HepG2 (cell line): ENCODE measurements around the gene FXYD1. TPM values are rescaled to one million over a fixed set of nuclear protein-coding genes. Genes with fewer than 3 reads are reported as not detected.

Experiments
- ATAC-seq: fragments of 200-7000 bp; cut with Tn5 transposase; 3 replicates; pipeline ENCODE4 v1.9.1; 2020; ENCODE audit warnings: mild to moderate bottlenecking, moderate library complexity
- BruUV-seq: library from RNA; stranded (reverse); fragments of 400-500 nt; replicated peaks from 2 replicates; lab custom pipeline; 2021; lab: Mats Ljungman, UMichigan
- CTCF ChIA-PET: fragments of 300-600 bp; formaldehyde crosslinking; extraction: SDS; loops from one replicate; lab custom pipeline; 2021; ENCODE audit warnings: low total read pairs, inconsistent platforms, low intra/inter-chr PET ratio; lab: Yijun Ruan, JAX
- POLR2A ChIA-PET: fragments of 350-600 bp; sonication (Branson Sonifier 250); formaldehyde crosslinking; loops from one replicate; lab custom pipeline; 2020; ENCODE audit warnings: antibody characterized with exemption, inconsistent platforms; lab: Yijun Ruan, JAX
- DNase-seq: peaks from one replicate; pipeline ENCODE4 v3.0.0-alpha.2; 2015; ENCODE audit warnings: low spot score
- FAIRE-seq: peaks from 3 replicates; lab custom pipeline; 2011; peaks lifted over from hg19 to GRCh38; lab: Jason Lieb, UNC
- H2AFZ ChIP-seq: one replicate; pipeline ENCODE4 v1.6.1; 2011; ENCODE audit warnings: low read length, inconsistent platforms
- H3K27ac ChIP-seq: fragments of 300-600 bp; 3 replicates; pipeline ENCODE4 v1.8.0; 2011; ENCODE audit warnings: mixed run types, mild to moderate bottlenecking, mixed read lengths, low read length, inconsistent platforms; ENCODE audit not compliant: insufficient read depth; ENCODE audit errors: extremely low read length
- H3K27me3 ChIP-seq, 2 experiments: fragments of 200-600 bp in 1 of 2; 2 replicates in 1 of 2; 3 replicates in 1 of 2; pipeline versions ENCODE4 v1.6.0 to v1.8.0; 2011; ENCODE audit warnings: low read length in 2 of 2, mild to moderate bottlenecking in 2 of 2, moderate library complexity in 2 of 2, inconsistent platforms in 1 of 2; ENCODE audit not compliant: insufficient read depth in 2 of 2, control insufficient read depth in 1 of 2
- H3K36me3 ChIP-seq, 2 experiments: fragments of 200-600 bp in 1 of 2; replicated peaks in 1 of 2; 2 replicates in 1 of 2; 3 replicates in 1 of 2; pipeline versions ENCODE4 v1.5.1 to v1.8.0; 2011; ENCODE audit warnings: low read length in 2 of 2, inconsistent platforms in 1 of 2; ENCODE audit not compliant: insufficient read depth in 2 of 2, control insufficient read depth in 1 of 2
- H3K4me1 ChIP-seq: 2 replicates; pipeline ENCODE4 v1.5.1; 2012; ENCODE audit warnings: low read length, inconsistent platforms; ENCODE audit not compliant: insufficient read depth
- H3K4me2 ChIP-seq: 2 replicates; pipeline ENCODE4 v1.6.0; 2011; ENCODE audit warnings: low read depth, low read length, inconsistent platforms
- H3K4me3 ChIP-seq, 3 experiments: fragments of 200-600 bp in 1 of 3; sonication (generic), shearing (Covaris generic) in 1 of 3; replicated peaks in 1 of 3; 2 replicates each; pipeline ENCODE4 v1.5.1; 2011 to 2016; ENCODE audit warnings: low read length in 3 of 3, inconsistent platforms in 2 of 3, low read depth in 2 of 3, mild to moderate bottlenecking in 2 of 3, control low read depth in 1 of 3, mixed read lengths in 1 of 3; ENCODE audit not compliant: insufficient read depth in 1 of 3
- H3K79me2 ChIP-seq: one replicate; pipeline ENCODE4 v1.6.1; 2011; ENCODE audit warnings: low read length, inconsistent platforms; ENCODE audit not compliant: insufficient read depth
- H3K9ac ChIP-seq: 2 replicates; pipeline ENCODE4 v1.6.0; 2011; ENCODE audit warnings: mild to moderate bottlenecking, low read depth, low read length, inconsistent platforms; ENCODE audit not compliant: insufficient read depth
- H3K9me3 ChIP-seq: 2 replicates; pipeline ENCODE4 v1.5.1; 2012; ENCODE audit warnings: mild to moderate bottlenecking, low read length
- H4K20me1 ChIP-seq: 2 replicates; pipeline ENCODE4 v1.6.0; 2011; ENCODE audit warnings: inconsistent platforms, mild to moderate bottlenecking, low read length, moderate library complexity; ENCODE audit not compliant: insufficient read depth
- AHR ChIP-seq: IDR thresholded peaks from 2 replicates; pipeline ENCODE4 v1.6.1; 2018; ENCODE audit warnings: missing genetic modification reagents, missing compliant biosample characterization
- ZBTB33 ChIP-seq: sonication (generic); formaldehyde crosslinking; IDR thresholded peaks from 2 replicates; pipeline ENCODE4 v1.4.0; 2020; ENCODE audit warnings: missing genetic modification reagents
- ZMYM3 ChIP-seq: sonication (generic); formaldehyde crosslinking; IDR thresholded peaks from 2 replicates; pipeline ENCODE4 v1.5.1; 2020; ENCODE audit warnings: mild to moderate bottlenecking, missing genetic modification reagents
- ZNF329 ChIP-seq: sonication (generic); formaldehyde crosslinking; IDR thresholded peaks from 2 replicates; pipeline ENCODE4 v1.9.0; 2021; ENCODE audit warnings: low read depth, mild to moderate bottlenecking, missing genetic modification reagents
- ZNF44 ChIP-seq: sonication (generic); formaldehyde crosslinking; IDR thresholded peaks from 2 replicates; pipeline ENCODE4 v1.5.1; 2020; ENCODE audit warnings: mild to moderate bottlenecking, missing genetic modification reagents
- ZNF629 ChIP-seq: sonication (generic); formaldehyde crosslinking; conservative IDR thresholded peaks from 2 replicates; pipeline ENCODE4 v1.5.0; 2020; ENCODE audit warnings: missing genetic modification reagents
- WGBS: methylation state at CpG from one replicate; pipeline ENCODE4 v1.1.6; 2017; ENCODE audit warnings: low lambda C conversion rate; 5-methylcytosine and 5-hydroxymethylcytosine counted together
- in situ Hi-C: cut with HindIII; loops from 2 replicates; pipeline ENCODE4 v1.10.0; 2017; ENCODE audit warnings: low pct_unique_long_range_greater_than_20kb; ENCODE audit not compliant: extremely low pct_ligation_motif_present
- intact Hi-C: fragments of 100-400 bp; cut with micrococcal nuclease; formaldehyde crosslinking; loops from one replicate; pipeline ENCODE4 v1.10.0; 2022; ENCODE audit not compliant: unreplicated experiment
- polyA plus RNA-seq, 8 experiments: library from polyadenylated mRNA; depleted of rRNA in 3 of 8; stranded (reverse) in 7 of 8; unstranded in 1 of 8; fragments of >200 nt; fragmentation: Illumina TruSeq in 4 of 8; extraction: Trizol in 4 of 8; gene quantifications; 2 replicates each; pipeline versions ENCODE4 v1.2.1 to v1.2.3, GENCODE V29; 2011 to 2016; ENCODE audit warnings: low read depth in 4 of 8, missing spikeins in 1 of 8, mixed read lengths in 1 of 8; ENCODE audit not compliant: insufficient read depth in 1 of 8
- total RNA-seq, 5 experiments: library from RNA; depleted of rRNA; stranded (reverse); fragments of >200 nt; fragmentation: Illumina TruSeq; extraction: Trizol; gene quantifications; 2 replicates each; pipeline ENCODE4 v1.2.3, GENCODE V29; 2016; ENCODE audit warnings: low read depth in 1 of 5

The FXYD1 gene
- total and polyA plus RNA-seq, 2 of the 13 experiments (the other 11 are each of a cell fraction or from before 2014, with no cell fraction given) = 31.2 TPM; not detected in 1

- FAIRE-seq (no peak), DNase-seq (no peak), ATAC-seq (no peak)
- in situ Hi-C loops = no loop called here
- no peak overlapping the region for H3K9ac ChIP-seq
- no TSS peak for BruUV-seq
- CTCF ChIA-PET = no interaction called here
- POLR2A ChIA-PET = no interaction called here
- no peaks in the 10 kb centered on the region for H3K79me2 ChIP-seq
- H3K36me3 ChIP-seq = no peaks in the 10 kb centered on the region
- H3K9me3 ChIP-seq = no peaks in the 10 kb centered on the region
- intact Hi-C loops = no loop called here
- H2AFZ ChIP-seq = no peak overlapping the region
- H3K4me2 ChIP-seq = no peak overlapping the region
- TF ChIP-seq AHR (CRISPR knock-in tag) (no peak), ZNF329 (CRISPR knock-in tag) (peak; percentile 98)
- H3K4me1 ChIP-seq = peaks cover 19% of the 10 kb centered on the region
- H3K27ac ChIP-seq = no peak overlapping the region
- peaks cover 20 to 52% of the 10 kb centered on the region in 2 experiments; a peak in 4 of 5 replicates for H3K27me3 ChIP-seq
- H3K4me3 ChIP-seq = no peak overlapping the region
- H4K20me1 ChIP-seq = 0 out of 2 replicates have a peak, but pooled peaks cover 2% of the 10 kb centered on the region
- 58% methylated on average over 4 of the region's 4 CpGs for WGBS
Observed at GRCh38 chr19:35157431-35157830, 18.8 kb downstream of the FXYD1 start.

- DNase-seq (no peak), FAIRE-seq (no peak), ATAC-seq (no peak)
- no peaks in the 10 kb centered on the region for H3K79me2 ChIP-seq
- H3K9me3 ChIP-seq = peaks cover 7% of the 10 kb centered on the region; the same call in 1 of the 2 replicates
- peaks cover 10 to 34% of the 10 kb centered on the region in 2 experiments; a peak in 4 of 5 replicates for H3K27me3 ChIP-seq
- H3K27ac ChIP-seq = no peak overlapping the region
- 43% methylated on average over 7 of the region's 8 CpGs for WGBS
- no peak overlapping the region for H2AFZ ChIP-seq
- no peak overlapping the region for H3K9ac ChIP-seq
- ChIA-PET CTCF (no interaction called here), POLR2A (no interaction called here)
- no peak overlapping the region for H3K4me2 ChIP-seq
- no TSS peak for BruUV-seq
- no peaks in the 10 kb centered on the region for H4K20me1 ChIP-seq
- no peaks in the 10 kb centered on the region for H3K36me3 ChIP-seq
- peaks cover 8% of the 10 kb centered on the region; the same call in 1 of the 2 replicates for H3K4me1 ChIP-seq
- in situ Hi-C loops (no loop called here), intact Hi-C loops (no loop called here)
- no peak overlapping the region for H3K4me3 ChIP-seq
- TF ChIP-seq ZMYM3 (CRISPR knock-in tag) (peak; percentile 38; the same call in 1 of the 2 replicates), ZNF629 (CRISPR knock-in tag) (peak; percentile 82), ZBTB33 (CRISPR knock-in tag) (no peak), ZNF44 (CRISPR knock-in tag) (no peak)
- TF ChIP-seq, all 625 proteins: peak for 2
Observed at GRCh38 chr19:35159606-35160005, 21.0 kb downstream of the FXYD1 start.
